HCT116 (cell line): ENCODE data around the gene ASB1. TPM values are rescaled to one million over a fixed set of nuclear protein-coding genes. Genes with fewer than 3 reads are reported as not detected.
"Not testable (repeated sequence)": the region's sequence is repeated elsewhere in the genome, so short reads cannot be mapped to it uniquely, and the experiment has no call there.

ENCODE experiments used
- ATAC-seq: fragments of 200-7000 bp; cut with Tn5 transposase; 2 replicates; pipeline ENCODE4 v1.9.1; 2020; ENCODE audit warnings: mild to moderate bottlenecking, moderate library complexity
- BruUV-seq: library from RNA; stranded (reverse); fragments of 400-500 nt; replicated peaks from 2 replicates; lab custom pipeline; 2021; lab: Mats Ljungman, UMichigan
- CTCF ChIA-PET: fragments of 300-600 bp; sonication (Branson Sonifier 250); formaldehyde crosslinking; loops from one replicate; lab custom pipeline; 2021; ENCODE audit warnings: antibody characterized with exemption; lab: Charles Lee
- POLR2A ChIA-PET: fragments of 300-600, 350-600 bp; sonication (Branson Sonifier 250); formaldehyde crosslinking; loops from one replicate; lab custom pipeline; 2021; ENCODE audit warnings: antibody characterized with exemption; lab: Charles Lee
- RAD21 ChIA-PET, 2 experiments: fragments of 300-600 bp; sonication (Branson Sonifier 250); formaldehyde crosslinking; loops; one replicate each; lab custom pipeline; 2023; ENCODE audit warnings: low total read pairs in 2 of 2; ENCODE audit not compliant: uncharacterized antibody in 2 of 2, unreplicated experiment in 2 of 2, low non-redundant PET in 1 of 2; lab: Charles Lee
- DNase-seq: peaks from one replicate; pipeline ENCODE4 v3.0.0-alpha.2; 2010; ENCODE audit warnings: low read depth, low spot score
- H2AFZ ChIP-seq: fragments of 200-600 bp; shearing (Covaris generic), sonication (generic); 2 replicates; pipeline ENCODE4 v1.6.1; 2017; ENCODE audit warnings: low read depth, mixed run types, mixed read lengths, antibody characterized with exemption, low read length; ENCODE audit not compliant: poor library complexity, severe bottlenecking
- H3K27ac ChIP-seq: 2 replicates; pipeline ENCODE4 v1.5.1; 2012; ENCODE audit warnings: low read depth, low read length
- H3K27me3 ChIP-seq: fragments of 200-600 bp; sonication (generic); 2 replicates; pipeline ENCODE4 v1.6.1; 2016; ENCODE audit warnings: mixed run types, low read length, mixed read lengths; ENCODE audit not compliant: insufficient read depth
- H3K36me3 ChIP-seq, 2 experiments: fragments of 200-500 bp in 1 of 2; fragments of 200-600 bp in 1 of 2; sonication (Bioruptor generic) in 1 of 2; sonication (generic) in 1 of 2; 2 replicates each; pipeline versions ENCODE4 v1.5.1 to v1.6.1; 2014 to 2016; ENCODE audit warnings: low read length in 2 of 2, inconsistent platforms in 1 of 2, mixed read lengths in 1 of 2, mixed run types in 1 of 2; ENCODE audit not compliant: insufficient read depth in 2 of 2, control insufficient read depth in 1 of 2
- H3K4me1 ChIP-seq, 2 experiments: fragments of 200-600 bp in 1 of 2; sonication (generic) in 1 of 2; 2 replicates each; pipeline versions ENCODE4 v1.5.1 to v1.6.1; 2012 to 2017; ENCODE audit warnings: low read length in 2 of 2, inconsistent platforms in 1 of 2, mild to moderate bottlenecking in 1 of 2, mixed read lengths in 1 of 2, mixed run types in 1 of 2, moderate library complexity in 1 of 2; ENCODE audit not compliant: insufficient read depth in 2 of 2, control insufficient read depth in 1 of 2
- H3K4me2 ChIP-seq: fragments of 200-600 bp; sonication (generic); 2 replicates; pipeline ENCODE4 v1.6.1; 2017; ENCODE audit warnings: mixed run types, low read length, mixed read lengths
- H3K4me3 ChIP-seq, 2 experiments: fragments of 200-600 bp in 1 of 2; sonication (generic) in 1 of 2; replicated peaks in 1 of 2; 2 replicates each; pipeline ENCODE4 v1.5.1; 2011 to 2016; ENCODE audit warnings: low read length in 2 of 2, control low read depth in 1 of 2, low read depth in 1 of 2, mild to moderate bottlenecking in 1 of 2, mixed read lengths in 1 of 2, mixed run types in 1 of 2
- H3K79me2 ChIP-seq: fragments of 200-600 bp; sonication (generic); 2 replicates; pipeline ENCODE4 v1.6.1; 2017; ENCODE audit warnings: mild to moderate bottlenecking, mixed run types, low read length, moderate library complexity, mixed read lengths; ENCODE audit not compliant: insufficient read depth
- H3K9ac ChIP-seq: fragments of 200-600 bp; sonication (generic); 2 replicates; pipeline ENCODE4 v1.6.1; 2016; ENCODE audit warnings: low read length, mixed read lengths
- H3K9me2 ChIP-seq: fragments of 200-600 bp; sonication (generic), shearing (Covaris generic); 2 replicates; pipeline ENCODE4 v1.6.1; 2017; ENCODE audit warnings: mixed run types, mild to moderate bottlenecking, moderate library complexity; ENCODE audit not compliant: insufficient read depth
- H3K9me3 ChIP-seq, 2 experiments: fragments of 200-500 bp in 1 of 2; fragments of 200-600 bp in 1 of 2; sonication (Bioruptor generic) in 1 of 2; sonication (generic) in 1 of 2; 2 replicates each; pipeline ENCODE4 v1.6.1; 2014 to 2017; ENCODE audit warnings: low read length in 2 of 2, mixed read lengths in 2 of 2, inconsistent platforms in 1 of 2, low read depth in 1 of 2, mild to moderate bottlenecking in 1 of 2, mixed run types in 1 of 2, moderate library complexity in 1 of 2; ENCODE audit not compliant: control insufficient read depth in 1 of 2, insufficient read depth in 1 of 2
- H4K20me1 ChIP-seq: fragments of 200-600 bp; sonication (generic), shearing (Covaris generic); 2 replicates; pipeline ENCODE4 v1.6.1; 2017; ENCODE audit warnings: mixed run types, mild to moderate bottlenecking, moderate library complexity; ENCODE audit not compliant: insufficient read depth
- ELF1 ChIP-seq: IDR thresholded peaks from 2 replicates; pipeline ENCODE4 v1.6.1; 2012; ENCODE audit warnings: low read depth, borderline replicate concordance
- EZH2 ChIP-seq: fragments of 200-600 bp; sonication (generic); IDR thresholded peaks from 2 replicates; pipeline ENCODE4 v1.6.1; 2017; ENCODE audit warnings: antibody characterized with exemption, mixed run types
- FOSL1 ChIP-seq: IDR thresholded peaks from 2 replicates; pipeline ENCODE4 v1.6.1; 2012; ENCODE audit warnings: low read depth
- POLR2A ChIP-seq: IDR thresholded peaks from 2 replicates; pipeline ENCODE4 v1.7.0; 2011; ENCODE audit warnings: borderline replicate concordance; ENCODE audit not compliant: insufficient read depth, insufficient read length; ENCODE audit errors: extremely low read depth
- POLR2AphosphoS5 ChIP-seq: IDR thresholded peaks from 2 replicates; pipeline ENCODE4 v1.6.1; 2011; ENCODE audit warnings: mild to moderate bottlenecking, low read depth, low read length, moderate library complexity
- RAD21 ChIP-seq: IDR thresholded peaks from 2 replicates; pipeline ENCODE4 v1.6.1; 2012; ENCODE audit warnings: low read depth, mild to moderate bottlenecking
- SIN3A ChIP-seq: IDR thresholded peaks from 2 replicates; pipeline ENCODE4 v1.6.1; 2012; ENCODE audit warnings: low read depth
- SRF ChIP-seq: IDR thresholded peaks from 2 replicates; pipeline ENCODE4 v1.6.1; 2012; ENCODE audit warnings: low read depth
- TCF7L2 ChIP-seq: IDR thresholded peaks from 2 replicates; pipeline ENCODE4 v1.7.0; 2011; ENCODE audit warnings: borderline replicate concordance, inconsistent platforms; ENCODE audit not compliant: insufficient read depth, insufficient read length; ENCODE audit errors: extremely low read depth
- ZFX ChIP-seq: fragments of 450-650 bp; IDR thresholded peaks from 2 replicates; pipeline ENCODE4 v1.6.1; 2017
- intact Hi-C: fragments of 100-400 bp; cut with micrococcal nuclease; formaldehyde crosslinking; loops from 2 replicates; pipeline ENCODE4 v1.10.0; 2022
- total RNA-seq: library from RNA; stranded (reverse); gene quantifications from one replicate; pipeline ENCODE4 v1.2.1, GENCODE V29; 2021; ENCODE audit not compliant: unreplicated experiment

The ASB1 gene
- total RNA-seq, 1 experiment from 2014 or later, result 43.1 TPM

DNA sequence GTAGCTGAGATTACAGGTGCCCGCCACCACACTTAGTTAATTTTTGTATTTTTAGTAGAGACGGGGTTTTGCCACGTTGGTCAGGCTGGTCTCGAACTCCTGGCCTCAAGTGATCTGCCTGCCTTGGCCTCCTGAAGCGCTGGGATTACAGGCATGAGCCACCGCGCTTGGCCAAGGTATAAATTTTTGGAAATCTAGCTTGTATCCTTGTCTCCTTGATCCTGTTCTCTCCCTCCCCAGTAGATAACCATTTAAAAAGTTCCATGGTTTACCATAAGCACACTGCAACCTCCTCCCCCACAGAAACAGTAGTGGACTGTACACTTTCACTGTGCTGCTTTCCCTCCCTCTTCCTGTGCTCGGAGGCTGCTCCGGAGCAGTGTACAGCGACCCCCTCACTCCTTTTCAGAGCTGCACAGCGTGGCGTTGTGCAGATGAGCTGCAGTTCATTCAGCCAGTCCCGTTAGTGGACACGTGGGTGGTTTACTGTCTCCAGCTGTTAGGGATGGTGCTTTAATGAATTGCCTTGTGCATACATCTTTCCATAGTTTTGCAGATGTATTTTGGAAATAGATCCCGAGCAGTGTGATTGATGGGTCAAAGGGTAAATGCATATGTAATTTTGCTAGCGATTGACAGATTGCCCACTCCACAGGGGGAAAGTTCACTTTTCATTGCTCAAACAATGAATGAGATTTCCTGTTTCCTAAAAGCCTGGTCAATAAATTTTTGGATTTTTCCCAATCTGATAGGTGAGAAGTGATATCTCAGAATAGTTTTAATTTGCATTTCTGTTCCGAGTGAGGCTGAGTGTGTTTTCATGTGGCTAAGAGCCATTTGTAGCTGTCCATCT, 14.8 kb downstream of the ASB1 start:
- Histone ChIP-seq H3K9ac (no peak overlapping the region), H3K9me3 (no peaks in the 10 kb centered on the region), H3K4me1 (peaks cover 21 to 48% of the 10 kb centered on the region in 2 experiments), H4K20me1 (no peaks in the 10 kb centered on the region), H3K4me3 (no peak overlapping the region), H3K9me2 (no peaks in the 10 kb centered on the region), H3K4me2 (peak overlapping the region; percentile 15), H3K36me3 (peaks cover 13 to 27% of the 10 kb centered on the region in 2 experiments; a peak in 3 of 4 replicates), H3K79me2 (peaks cover 79% of the 10 kb centered on the region), H3K27ac (no peak overlapping the region), H2AFZ (no peak overlapping the region), H3K27me3 (no peaks in the 10 kb centered on the region)
- POLR2A ChIA-PET, result interaction anchor here (0.7 kb wide), 1 partner anchor 144 kb away, joined by 3 read pairs; no protein-coding TSS in a partner anchor
- intact Hi-C loops, result no loop called here
- RAD21 ChIA-PET, result no interaction called here
- ATAC-seq, result no peak
- no TSS peak for BruUV-seq
- CTCF ChIA-PET, result no interaction called here
- DNase-seq, result no peak
- no peak for TF ChIP-seq POLR2A
- TF ChIP-seq POLR2AphosphoS5, result no peak
- TF ChIP-seq SRF, result no peak
- TF ChIP-seq ZFX, result no peak
- TF ChIP-seq EZH2, result no peak
- TF ChIP-seq SIN3A, result no peak
- no peak for TF ChIP-seq RAD21
- TF ChIP-seq TCF7L2, result no peak
- no peak for TF ChIP-seq FOSL1
- no peak for TF ChIP-seq ELF1
- TF ChIP-seq, all 23 proteins: peak for 0

- H4K20me1 ChIP-seq, H3K9ac ChIP-seq, H3K4me3 ChIP-seq, H2AFZ ChIP-seq, H3K27me3 ChIP-seq, CTCF ChIA-PET, ATAC-seq, intact Hi-C loops, H3K27ac ChIP-seq, BruUV-seq, H3K9me2 ChIP-seq, H3K9me3 ChIP-seq, DNase-seq: not testable (repeated sequence)
- Histone ChIP-seq H3K36me3 (peaks cover 18 to 34% of the 10 kb centered on the region in 2 experiments; a peak in 3 of 4 replicates), H3K4me2 (peak overlapping the region; percentile 15), H3K4me1 (peaks cover 21 to 48% of the 10 kb centered on the region in 2 experiments), H3K79me2 (peaks cover 77% of the 10 kb centered on the region)
- POLR2A ChIA-PET, result interaction anchor here (0.7 kb wide), 1 partner anchor 143 kb away, joined by 3 read pairs; no protein-coding TSS in a partner anchor
- RAD21 ChIA-PET, result interaction anchor here in 1 of 2 experiments (0.6 kb wide), 1 partner anchor 74 kb away, joined by 3 read pairs; no protein-coding TSS in a partner anchor
Measured at GRCh38 chr2:238442257-238442656, 15.5 kb downstream of the ASB1 start.
